AG10803 (cell line): ENCODE measurements around the gene WASL.
A peak's percentile ranks its signal among the peaks of the same experiment; 100 is the strongest.
"Not testable (repeated sequence)": the region's sequence is repeated elsewhere in the genome, so short reads cannot be mapped to it uniquely, and the experiment has no call there.

Experiments
- DNase-seq: peaks from one replicate; pipeline ENCODE4 v3.0.0; 2010; ENCODE audit warnings: low read depth
- H3K4me3 ChIP-seq: 2 replicates; pipeline ENCODE4 v1.5.1; 2011; ENCODE audit warnings: mild to moderate bottlenecking, low read length, control low read depth
- CTCF ChIP-seq: conservative IDR thresholded peaks from 2 replicates; pipeline ENCODE4 v1.5.1; 2011; ENCODE audit warnings: mild to moderate bottlenecking, low read length, control low read depth, inconsistent platforms

The WASL gene

DNA sequence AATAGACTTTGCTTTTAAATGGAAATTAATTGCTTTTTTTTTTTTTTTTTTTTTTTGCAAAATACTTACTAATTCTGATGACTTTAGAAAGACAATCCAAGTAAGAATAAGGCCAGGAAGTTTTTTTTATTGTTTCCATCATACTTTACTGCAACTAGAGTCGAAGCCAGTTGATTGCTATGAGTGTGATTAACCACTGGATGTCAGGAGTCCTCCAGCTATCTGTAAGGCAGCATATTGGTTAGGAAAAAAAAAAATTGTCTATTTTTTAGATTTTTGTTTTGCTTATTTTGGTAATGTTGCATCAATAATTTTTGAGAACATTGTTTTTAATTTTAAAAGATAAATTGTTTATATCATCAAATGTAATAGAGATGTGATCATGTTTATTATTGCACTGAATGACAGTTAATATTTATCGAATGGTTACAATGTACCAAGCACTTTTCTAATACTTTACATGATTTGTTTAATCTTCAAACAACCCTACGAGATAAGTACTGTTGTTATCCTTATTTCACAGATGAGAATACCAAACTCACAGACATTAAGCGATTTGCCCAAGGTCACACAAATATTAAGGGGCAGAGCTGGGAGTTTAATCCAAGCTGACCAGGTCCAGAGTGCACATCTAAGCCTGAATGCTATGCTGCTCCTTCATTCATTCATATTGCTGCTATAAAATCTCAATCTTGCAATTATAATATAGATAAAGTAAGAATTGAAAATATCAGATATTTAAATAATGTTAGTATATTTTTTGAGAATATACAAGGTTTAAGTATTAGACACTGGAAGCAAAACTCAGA lies 113.0 kb downstream of the WASL start:
- DNase-seq = peak; percentile 49
- peak; percentile 77 for TF ChIP-seq CTCF
- no peak overlapping the region for H3K4me3 ChIP-seq

- DNase-seq, H3K4me3 ChIP-seq: not testable (repeated sequence)
Measured at GRCh38 chr7:123634011-123634573, 114.7 kb downstream of the WASL start.

- H3K4me3 ChIP-seq = no peak overlapping the region
- peak; percentile 80 for DNase-seq
- no peak for TF ChIP-seq CTCF
Measured at GRCh38 chr7:123633553-123633952, 115.2 kb downstream of the WASL start.

- no peak for DNase-seq
- no peak for TF ChIP-seq CTCF
- H3K4me3 ChIP-seq = no peak overlapping the region
Measured at GRCh38 chr7:123632808-123633207, 116.0 kb downstream of the WASL start.
